Urothelium cell line (cell line): Measurements from ENCODE around the gene KRT27.

ENCODE experiments used
- DNase-seq: peaks from one replicate; pipeline ENCODE4 v3.0.0; 2011; ENCODE audit warnings: low spot score, mixed read lengths
- FAIRE-seq: peaks from 2 replicates; lab custom pipeline; 2011; peaks lifted over from hg19 to GRCh38; lab: Jason Lieb, UNC

Gene KRT27

GRCh38 chr17:40810494-40810893 lies 28.1 kb upstream of the KRT27 start:
- FAIRE-seq (no peak), DNase-seq (peak; percentile 23)

DNA sequence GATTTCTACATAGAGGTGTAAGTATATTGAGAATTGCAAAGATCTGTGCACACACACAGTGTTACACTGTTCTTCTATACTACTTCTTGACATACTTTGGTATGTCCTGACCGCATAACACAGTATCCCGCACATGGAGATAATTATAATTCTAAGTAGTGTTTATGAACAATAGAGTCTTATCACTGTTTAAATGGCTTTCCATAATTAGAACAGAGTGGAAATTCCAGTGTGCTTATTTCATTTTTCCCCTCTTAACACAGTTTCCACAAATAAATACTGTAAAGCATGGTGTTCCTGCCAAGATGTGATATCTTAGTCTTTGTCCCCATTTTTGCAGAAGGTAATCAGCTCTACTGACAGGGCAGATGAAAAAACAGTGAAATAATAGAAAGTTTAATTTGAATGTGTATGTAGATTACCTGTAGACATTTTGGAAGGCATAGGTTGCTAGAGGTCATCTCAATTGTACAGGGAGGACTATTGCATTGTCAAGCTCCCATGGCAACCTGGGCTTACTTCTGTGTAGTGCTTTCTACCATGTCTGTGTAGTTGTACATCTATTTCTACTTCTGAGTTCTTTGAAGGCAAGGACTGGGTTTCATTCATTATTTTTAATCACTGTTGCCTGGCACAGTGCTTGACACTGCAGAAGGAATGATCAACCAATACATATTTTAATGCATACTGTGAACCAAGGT lies 27.5 kb upstream of the KRT27 start:
- FAIRE-seq (no peak), DNase-seq (no peak)

DNA sequence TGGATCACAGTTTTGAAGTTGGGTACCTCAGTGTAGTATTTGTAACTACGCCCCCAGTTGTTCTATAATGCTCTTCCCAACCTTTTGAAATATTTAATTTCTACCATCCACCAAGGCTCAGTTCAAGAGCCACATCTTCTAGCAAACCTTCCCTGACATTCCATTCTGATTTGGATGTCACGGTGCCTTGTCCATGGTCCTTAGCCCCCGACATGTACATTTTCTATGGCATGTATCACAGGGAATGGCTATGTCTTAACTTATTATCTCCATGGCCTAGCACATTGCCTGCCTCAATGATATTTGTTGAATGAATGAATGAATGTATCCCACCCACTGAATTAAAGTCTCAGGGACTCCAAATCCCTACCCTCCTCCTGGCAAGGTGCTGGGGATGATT lies 23.8 kb upstream of the KRT27 start:
- DNase-seq (no peak), FAIRE-seq (no peak)

DNA sequence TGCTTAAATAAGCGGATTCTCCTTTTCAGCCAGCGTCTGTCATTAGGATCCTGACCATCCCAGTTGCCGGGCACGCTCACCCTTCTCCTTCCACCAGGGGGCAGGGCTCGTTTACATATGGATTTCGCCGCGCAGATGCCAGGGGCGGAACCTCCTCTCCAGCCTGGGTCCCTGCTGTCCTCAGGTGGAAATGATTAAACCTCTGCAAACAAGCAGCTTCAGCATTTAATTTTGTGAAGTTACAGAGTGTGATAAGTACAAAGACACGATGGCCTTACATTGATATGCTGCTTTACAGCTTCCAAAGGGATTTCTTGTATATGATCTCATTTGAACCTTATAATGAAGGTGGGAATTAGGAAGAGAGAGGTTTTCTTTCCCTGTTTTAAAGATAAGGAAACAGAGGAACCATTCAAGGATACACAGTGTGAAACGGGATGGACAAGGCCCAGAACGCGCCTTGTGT lies 21.3 kb upstream of the KRT27 start:
- DNase-seq, result peak; percentile 85

GRCh38 chr17:40801157-40801556 lies 18.8 kb upstream of the KRT27 start:
- no peak for FAIRE-seq
- DNase-seq, result no peak

More for the DNA sequence above, 21.3 kb upstream of the KRT27 start:
- no peak for FAIRE-seq

DNA sequence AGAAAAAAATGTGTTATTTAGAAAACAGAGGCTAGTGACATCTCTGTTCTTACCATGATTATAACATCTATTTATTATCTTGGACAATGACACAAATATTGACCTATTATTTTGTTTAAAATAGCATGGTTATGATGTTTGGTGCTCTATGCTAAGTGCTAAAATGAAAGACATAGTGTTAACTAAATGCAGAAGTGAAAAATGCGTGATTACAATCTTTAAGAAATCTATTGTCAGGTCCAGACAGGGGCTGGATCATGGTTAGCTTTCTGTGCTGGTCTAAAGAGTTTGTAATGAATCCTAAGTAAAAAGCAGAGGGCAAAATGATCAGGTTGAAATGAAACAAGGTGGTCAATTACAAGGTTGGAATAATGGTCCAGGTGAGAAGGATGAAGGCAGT lies 18.0 kb upstream of the KRT27 start:
- FAIRE-seq (no peak), DNase-seq (no peak)

DNA sequence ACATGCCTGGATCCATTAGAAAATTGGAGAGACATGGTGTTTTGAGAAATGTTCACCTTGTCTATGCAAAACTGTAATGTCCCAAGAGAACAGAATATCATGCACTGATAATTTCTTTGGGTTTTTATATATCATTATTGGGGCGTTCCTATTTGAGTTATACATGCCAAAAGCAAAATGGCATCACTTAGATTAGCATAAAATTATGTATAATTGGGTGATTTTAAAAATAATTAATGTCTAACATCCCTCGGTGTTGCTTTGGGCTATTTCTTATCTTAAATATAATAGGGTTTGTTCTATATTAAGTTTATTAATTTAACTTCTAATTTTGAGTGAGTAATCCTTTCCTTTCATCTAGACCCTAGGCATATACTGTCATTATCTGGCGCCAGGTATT lies 17.5 kb upstream of the KRT27 start, which contains the start of gene KRT28:
TSS of gene KRT28 (minus strand) at position 101 of the 400 bp plus-strand sequence. CDS start at position 35, 66 bp downstream.
- DNase-seq, result no peak
- FAIRE-seq, result no peak

DNA sequence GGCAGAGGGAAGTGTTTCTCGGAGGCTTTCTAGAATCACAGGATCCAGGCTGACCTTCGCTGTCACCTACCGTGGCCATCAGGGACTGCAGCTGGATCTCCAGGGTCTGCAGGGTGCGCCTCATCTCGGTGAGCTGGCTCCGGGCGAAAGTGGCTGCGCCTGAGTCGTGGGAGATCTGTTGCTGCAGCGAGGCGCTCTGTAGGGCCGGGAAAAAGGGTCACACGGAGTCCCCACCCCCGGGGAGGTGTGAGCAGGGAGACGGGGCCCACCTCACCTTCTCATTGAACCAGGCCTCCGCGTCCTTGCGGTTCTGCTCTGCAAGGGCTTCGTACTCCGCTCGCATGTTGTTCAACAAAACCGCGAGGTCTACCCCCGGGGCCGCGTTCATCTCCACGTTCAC lies 14.5 kb upstream of the KRT27 start:
- no peak for DNase-seq
- no peak for FAIRE-seq

DNA sequence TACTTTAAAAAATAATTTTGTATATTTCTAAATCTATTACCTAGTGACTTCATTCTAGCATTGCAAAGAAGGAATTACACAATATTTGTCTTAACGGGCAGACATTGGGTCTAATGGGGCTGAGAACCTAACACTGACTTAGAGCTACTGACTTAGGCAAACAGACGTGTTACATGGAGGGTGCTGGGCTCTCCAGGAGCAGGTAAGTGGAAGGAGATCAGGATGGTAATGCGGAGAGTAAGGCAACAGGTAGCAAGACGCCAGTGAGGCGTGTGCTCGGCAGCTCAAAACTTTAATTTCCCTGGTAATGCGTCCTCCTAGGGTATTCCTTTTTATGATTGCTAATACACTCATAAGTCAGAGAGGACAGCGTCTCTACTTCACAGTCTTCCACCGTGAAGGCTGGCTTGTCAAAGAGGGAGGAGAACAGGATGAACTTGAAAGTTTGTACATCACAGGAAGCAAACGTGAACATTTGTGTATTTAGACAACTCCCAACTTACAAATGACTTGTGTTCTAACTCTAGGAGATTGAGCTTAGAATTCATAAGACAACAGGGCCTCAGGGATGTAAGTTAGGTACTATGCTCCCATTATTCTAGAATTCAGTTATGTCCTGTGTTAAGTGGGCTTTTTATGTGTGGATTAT lies 12.8 kb upstream of the KRT27 start:
- FAIRE-seq (no peak), DNase-seq (no peak)

- no peak for DNase-seq
- FAIRE-seq, result no peak
Measured at GRCh38 chr17:40794466-40794865, 12.1 kb upstream of the KRT27 start.

GRCh38 chr17:40793832-40794231 lies 11.5 kb upstream of the KRT27 start:
- DNase-seq (no peak), FAIRE-seq (no peak)

DNA sequence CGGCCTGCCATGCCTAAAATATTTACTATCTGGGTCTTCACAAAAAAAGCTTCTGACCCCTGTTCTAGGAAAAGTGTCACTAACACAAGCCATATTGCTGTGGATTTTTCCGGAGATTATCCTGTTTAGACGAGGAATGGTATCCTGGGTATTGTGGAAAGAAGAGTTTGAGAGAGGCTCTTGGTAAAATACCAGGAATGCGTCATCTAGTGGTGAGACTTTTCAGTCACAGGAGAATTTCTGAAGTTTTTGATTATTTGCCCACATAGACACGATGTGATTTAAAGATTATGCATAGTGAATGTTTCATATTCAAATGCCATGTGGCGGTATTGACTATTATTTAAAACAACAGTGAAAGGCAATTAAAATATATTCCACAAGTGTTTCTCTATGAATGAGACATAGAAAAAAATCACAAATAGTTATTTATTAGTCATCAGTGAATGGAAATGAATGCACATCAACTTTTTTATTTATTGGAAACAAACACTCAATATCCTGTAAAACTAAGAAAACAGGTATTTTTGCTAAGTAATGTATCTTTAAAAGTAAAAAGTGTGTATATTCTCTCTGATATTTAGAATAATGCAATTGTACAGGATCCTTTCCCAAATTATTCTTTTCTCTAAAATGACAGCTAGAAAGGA lies 9.6 kb upstream of the KRT27 start:
- FAIRE-seq (no peak), DNase-seq (peak; percentile 27)

DNA sequence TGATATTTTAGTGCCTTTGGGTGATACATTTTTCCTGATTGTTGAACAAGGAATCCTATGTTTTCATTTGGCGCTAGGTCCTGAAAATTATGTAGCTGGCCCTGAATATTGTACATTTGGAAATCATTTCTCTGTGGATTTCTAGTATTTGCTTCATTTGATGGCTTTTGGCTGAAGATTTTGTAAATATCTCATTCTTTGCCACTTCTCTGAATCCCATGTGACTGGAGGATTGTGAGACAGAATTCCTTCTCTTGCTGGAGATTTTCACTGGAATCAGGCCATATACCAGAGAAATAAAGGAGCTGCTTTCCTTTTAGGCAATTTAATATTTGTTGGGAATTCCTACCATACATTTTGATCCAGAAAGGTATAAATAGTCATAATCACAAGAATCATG lies 8.8 kb upstream of the KRT27 start:
- FAIRE-seq, result no peak
- no peak for DNase-seq

- FAIRE-seq (no peak), DNase-seq (no peak)
Measured at GRCh38 chr17:40779181-40779909, 3.0 kb downstream of the KRT27 start.

GRCh38 chr17:40778461-40778860 lies 3.9 kb downstream of the KRT27 start:
- DNase-seq, result no peak
- no peak for FAIRE-seq

- DNase-seq (no peak), FAIRE-seq (no peak)
Measured at GRCh38 chr17:40777971-40778370, 4.4 kb downstream of the KRT27 start.

- DNase-seq (no peak), FAIRE-seq (no peak)
Measured at GRCh38 chr17:40777459-40777858, 4.9 kb downstream of the KRT27 start.

GRCh38 chr17:40775945-40776344 lies 6.4 kb downstream of the KRT27 start:
- no peak for DNase-seq
- no peak for FAIRE-seq

DNA sequence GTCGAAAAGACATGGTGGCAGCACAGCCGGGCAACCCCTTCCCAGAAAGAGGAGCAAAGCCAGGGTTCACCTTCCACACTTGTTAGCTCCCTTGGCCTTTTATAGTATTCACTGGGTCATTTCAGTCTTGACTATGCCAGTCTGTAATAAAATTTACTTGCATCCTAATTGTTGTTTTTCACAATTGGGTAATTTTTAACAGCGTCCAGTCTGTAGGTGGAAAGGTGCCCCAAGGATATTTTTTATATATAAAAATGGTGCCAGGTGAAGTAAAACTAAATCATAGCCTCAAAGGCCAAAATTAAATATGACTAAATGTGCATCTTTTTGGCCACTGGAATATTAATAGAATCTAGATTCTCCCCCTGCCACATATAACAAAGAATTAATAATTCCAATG lies 10.2 kb downstream of the KRT27 start, which contains the start of gene KRT26:
TSS of gene KRT26 (minus strand) at position 101 of the 400 bp plus-strand sequence. CDS start at position 13, 88 bp downstream.
- DNase-seq, result no peak

GRCh38 chr17:40765657-40766056 lies 16.7 kb downstream of the KRT27 start:
- DNase-seq, result no peak
- no peak for FAIRE-seq

More for the DNA sequence above, 10.2 kb downstream of the KRT27 start, which contains the start of gene KRT26:
- FAIRE-seq, result no peak

DNA sequence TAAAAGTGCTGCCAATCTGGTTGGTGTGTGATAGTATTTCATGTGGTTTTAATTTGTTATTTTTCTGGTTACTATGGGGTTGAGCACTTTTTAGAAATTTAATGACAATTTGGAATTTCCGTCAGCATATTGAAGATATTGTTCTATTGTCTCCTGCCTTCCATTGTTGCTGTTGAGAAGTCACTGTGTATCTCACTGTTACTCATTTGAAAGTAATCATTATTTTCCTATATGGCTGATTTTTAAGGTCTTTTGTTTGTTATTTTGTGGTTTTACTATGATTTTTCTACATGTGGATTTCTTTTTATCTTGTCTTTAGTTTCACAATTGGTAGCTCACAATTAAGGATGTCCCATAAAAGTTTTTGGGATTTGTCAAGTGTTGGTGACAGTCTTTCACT lies 18.6 kb downstream of the KRT27 start:
- DNase-seq, result no peak
- FAIRE-seq, result no peak
